MM.1S (cell line): Measurements from ENCODE around the gene PACRG.

ENCODE experiments used
- CTCF ChIP-seq: fragments of 300-600 bp; sonication (generic); IDR thresholded peaks from 2 replicates; pipeline ENCODE4 v1.5.1; 2016; ENCODE audit warnings: antibody characterized with exemption, low read length, mixed read lengths
- EZH2 ChIP-seq: fragments of 300-600 bp; sonication (generic); optimal IDR thresholded peaks from 2 replicates; pipeline ENCODE3; 2017; ENCODE audit warnings: low read depth, mild to moderate bottlenecking, antibody characterized with exemption, low read length, mixed read lengths

DNA sequence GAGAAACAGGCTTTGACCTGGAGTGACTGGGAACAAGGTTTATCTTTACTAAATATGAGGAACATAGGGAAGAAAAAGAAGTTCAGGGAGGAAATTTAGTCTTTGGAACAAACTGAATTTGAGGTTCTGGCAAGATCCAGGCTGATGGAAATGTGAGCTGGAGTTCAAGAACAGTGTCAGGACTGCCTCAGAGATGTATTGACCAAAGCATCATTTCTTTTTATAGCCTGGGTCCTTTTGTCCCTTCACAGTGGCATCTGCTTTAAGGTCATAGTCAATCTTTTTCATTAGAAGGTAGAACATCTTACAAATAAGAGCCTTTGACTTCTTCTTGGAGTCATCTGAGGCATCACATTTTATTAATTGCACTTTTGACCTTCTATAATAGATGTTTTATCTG is 360.2 kb downstream of the PACRG start:
- TF ChIP-seq CTCF (no peak), EZH2 (no peak)
